SK-N-SH treated with all-trans-retinoic acid at 6 μM for 48 hours (cell line): ENCODE results near the gene MPP7.

Experiments
- RARB ChIP-seq: fragments of 250-450 bp; sonication (Bioruptor Pico); IDR thresholded peaks from 2 replicates; pipeline ENCODE4 v1.8.0; 2021; ENCODE audit warnings: mild to moderate bottlenecking, moderate library complexity
- ZFP3 ChIP-seq: fragments of 250-450 bp; sonication (Bioruptor Pico); IDR thresholded peaks from 2 replicates; pipeline ENCODE4 v1.5.0; 2020; ENCODE audit warnings: mild to moderate bottlenecking, moderate library complexity
- TF ChIP-seq, protein P1 (sequence below): fragments of 250-450 bp; sonication (Bioruptor Pico); IDR thresholded peaks from 2 replicates; pipeline ENCODE4 v1.5.1; 2021; ENCODE audit warnings: mild to moderate bottlenecking, moderate library complexity

DNA sequence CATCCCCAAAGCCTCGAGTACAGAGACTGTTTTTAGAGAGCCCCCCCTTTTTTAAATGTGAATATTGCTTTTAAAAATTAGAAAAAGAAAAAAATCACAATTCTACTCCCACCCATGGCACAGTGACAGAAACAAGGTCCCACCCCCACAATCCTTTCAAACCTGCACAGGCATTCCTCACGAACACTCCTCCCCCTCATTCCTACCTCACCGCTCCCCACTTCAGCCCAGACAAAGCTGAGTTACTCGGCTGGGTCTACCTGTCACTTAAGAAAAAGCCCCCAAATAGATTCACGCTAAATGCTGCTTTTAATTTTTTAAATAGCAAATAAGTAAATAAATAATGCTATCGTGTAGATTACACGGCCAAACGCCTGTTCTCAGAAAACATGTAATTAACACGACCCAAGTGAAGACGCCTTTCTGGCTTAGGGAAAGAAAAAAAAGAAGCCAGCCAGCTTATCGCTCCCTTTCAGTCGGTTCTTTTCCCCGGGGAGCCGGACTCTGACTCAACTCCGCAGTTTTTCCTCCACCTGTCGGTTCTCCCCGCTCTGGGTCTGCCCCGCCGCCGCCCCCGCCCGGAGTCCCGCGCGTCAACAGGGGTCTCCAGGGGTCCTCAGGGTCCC lies 739 bp downstream of the MPP7 start:
- TF ChIP-seq ZFP3 (CRISPR knock-in tag) = no peak
- TF ChIP-seq RARB (CRISPR knock-in tag) = no peak
- TF ChIP-seq, protein P1, sequence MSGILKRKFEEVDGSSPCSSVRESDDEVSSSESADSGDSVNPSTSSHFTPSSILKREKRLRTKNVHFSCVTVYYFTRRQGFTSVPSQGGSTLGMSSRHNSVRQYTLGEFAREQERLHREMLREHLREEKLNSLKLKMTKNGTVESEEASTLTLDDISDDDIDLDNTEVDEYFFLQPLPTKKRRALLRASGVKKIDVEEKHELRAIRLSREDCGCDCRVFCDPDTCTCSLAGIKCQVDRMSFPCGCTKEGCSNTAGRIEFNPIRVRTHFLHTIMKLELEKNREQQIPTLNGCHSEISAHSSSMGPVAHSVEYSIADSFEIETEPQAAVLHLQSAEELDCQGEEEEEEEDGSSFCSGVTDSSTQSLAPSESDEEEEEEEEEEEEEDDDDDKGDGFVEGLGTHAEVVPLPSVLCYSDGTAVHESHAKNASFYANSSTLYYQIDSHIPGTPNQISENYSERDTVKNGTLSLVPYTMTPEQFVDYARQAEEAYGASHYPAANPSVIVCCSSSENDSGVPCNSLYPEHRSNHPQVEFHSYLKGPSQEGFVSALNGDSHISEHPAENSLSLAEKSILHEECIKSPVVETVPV (CRISPR knock-in tag) = no peak
